GM18505 (cell line): ENCODE data around the gene PTPN4.

Source experiments
- ATAC-seq: cut with Tn5 transposase; IDR thresholded peaks from one replicate; pipeline ENCODE4 v1.9.1; 2021; ENCODE audit not compliant: unreplicated experiment
- POLR2A ChIP-seq: IDR thresholded peaks from 4 replicates; pipeline ENCODE4 v1.6.1; 2011; ENCODE audit warnings: borderline replicate concordance; ENCODE audit not compliant: insufficient read depth, insufficient read length; ENCODE audit errors: extremely low read depth

The PTPN4 gene

GRCh38 chr2:119818792-119819191 is 59.1 kb downstream of the PTPN4 start:
- no peak for TF ChIP-seq POLR2A
- no peak for ATAC-seq

- TF ChIP-seq POLR2A = no peak
- ATAC-seq = no peak
These were observed 60.1 kb downstream of the PTPN4 start for GRCh38 chr2:119819846-119820245.

- no peak for TF ChIP-seq POLR2A
- no peak for ATAC-seq
These were observed 60.6 kb downstream of the PTPN4 start for GRCh38 chr2:119820275-119820674.

DNA sequence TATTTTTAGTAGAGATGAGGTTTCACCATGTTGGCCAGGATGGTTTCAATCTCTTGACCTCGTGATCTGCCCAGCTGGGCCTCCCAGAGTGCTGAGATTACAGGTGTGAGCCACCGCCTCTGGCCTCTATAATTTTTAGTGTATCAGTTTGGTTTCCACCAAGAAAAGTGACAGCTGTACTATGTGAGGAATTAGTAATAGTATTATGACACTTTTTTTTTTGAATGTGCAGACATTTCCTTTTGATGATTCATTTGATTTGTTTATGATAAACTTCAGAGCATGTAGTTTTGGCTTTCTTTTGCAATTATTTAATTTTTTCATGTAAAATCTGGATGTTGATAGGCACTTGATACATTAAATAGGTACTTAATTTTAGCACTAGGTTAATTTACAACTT is 61.5 kb downstream of the PTPN4 start:
- TF ChIP-seq POLR2A = no peak
- no peak for ATAC-seq

- no peak for TF ChIP-seq POLR2A
- no peak for ATAC-seq
These were observed 64.1 kb downstream of the PTPN4 start for GRCh38 chr2:119823734-119824334.

GRCh38 chr2:119826370-119826961 is 66.7 kb downstream of the PTPN4 start:
- ATAC-seq = no peak
- TF ChIP-seq POLR2A = no peak

DNA sequence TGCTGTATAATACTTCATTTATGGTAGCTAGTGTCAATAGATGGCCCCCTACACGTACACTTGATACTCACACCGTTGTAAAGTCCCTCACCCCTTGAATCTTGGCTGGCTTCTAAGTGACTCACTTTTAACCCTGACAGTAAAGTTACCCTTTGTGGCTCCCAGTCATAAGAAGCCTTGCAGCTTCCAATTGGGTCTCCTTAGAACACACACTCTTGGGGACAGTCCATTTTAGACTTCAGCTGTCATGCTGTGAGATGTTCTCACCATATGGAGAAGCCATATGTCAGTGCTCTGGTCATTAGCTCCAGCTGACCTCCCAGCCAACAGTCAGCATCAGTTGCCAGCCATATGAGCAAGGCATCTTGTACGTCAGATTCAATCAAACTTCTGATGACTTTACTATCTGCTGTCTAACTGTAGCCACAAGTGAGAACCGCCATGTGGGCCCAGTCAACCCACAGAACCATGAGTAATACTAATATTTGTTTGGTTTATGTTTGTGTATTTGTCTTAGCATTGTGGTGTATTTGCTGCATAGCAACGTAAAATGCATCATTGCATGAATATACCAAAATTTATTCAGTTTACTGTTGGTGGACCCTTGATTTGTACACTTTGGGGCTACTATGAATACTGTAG is 68.3 kb downstream of the PTPN4 start:
- TF ChIP-seq POLR2A = no peak
- ATAC-seq = no peak

DNA sequence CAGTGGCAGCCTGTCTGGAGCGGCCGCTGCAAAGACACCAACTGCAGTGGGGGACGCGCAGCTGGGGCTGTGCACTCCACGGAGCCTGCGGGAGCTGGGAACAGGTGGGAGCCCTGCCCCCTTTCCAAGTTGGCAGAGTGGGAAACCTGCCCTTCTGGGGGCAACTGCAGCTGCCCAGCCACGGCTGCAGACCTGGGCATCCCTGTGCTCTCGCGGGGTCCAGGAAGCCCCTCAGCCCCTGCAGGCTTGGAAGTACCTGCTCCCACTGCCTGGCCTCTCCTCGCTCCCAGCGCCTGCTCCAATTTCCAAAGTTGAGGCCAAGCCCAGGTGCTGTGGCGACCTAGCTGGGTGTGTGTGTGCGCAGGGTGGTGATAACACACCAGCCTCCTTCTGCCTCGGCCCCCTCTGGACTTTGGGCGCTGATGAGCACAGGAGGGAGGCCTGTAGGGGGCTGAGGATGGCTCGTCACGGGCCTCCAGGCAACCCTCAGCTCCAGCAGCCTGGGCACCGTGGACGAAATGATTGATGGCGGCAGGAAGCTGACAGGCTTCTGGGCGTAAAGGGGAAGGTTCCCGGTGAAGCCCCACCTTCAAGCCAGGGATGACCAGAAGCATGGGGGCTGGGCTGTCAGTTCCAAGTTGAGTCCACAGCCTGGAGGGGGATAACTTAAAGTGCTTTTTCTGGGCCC is 76.9 kb downstream of the PTPN4 start:
- no peak for TF ChIP-seq POLR2A
- no peak for ATAC-seq

DNA sequence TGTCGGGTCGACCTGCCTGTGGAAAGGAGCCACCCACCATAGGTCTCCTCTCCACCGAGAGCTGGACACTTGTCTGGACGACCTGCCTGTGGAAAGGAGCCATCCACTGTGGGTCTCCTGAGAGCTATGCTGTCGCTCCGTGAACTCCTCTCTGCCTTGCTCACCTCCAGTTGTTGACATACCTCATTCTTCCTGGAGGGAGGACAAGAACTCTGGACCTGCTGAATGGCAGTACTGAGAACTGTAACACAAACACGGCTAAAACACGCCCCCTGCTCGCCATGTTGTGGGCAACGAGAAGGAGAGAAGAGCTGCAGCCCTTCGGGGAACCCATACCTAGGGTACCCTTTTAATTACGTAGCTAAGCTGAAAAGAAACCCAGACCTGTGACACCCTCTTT is 77.6 kb downstream of the PTPN4 start:
- no peak for TF ChIP-seq POLR2A
- no peak for ATAC-seq

DNA sequence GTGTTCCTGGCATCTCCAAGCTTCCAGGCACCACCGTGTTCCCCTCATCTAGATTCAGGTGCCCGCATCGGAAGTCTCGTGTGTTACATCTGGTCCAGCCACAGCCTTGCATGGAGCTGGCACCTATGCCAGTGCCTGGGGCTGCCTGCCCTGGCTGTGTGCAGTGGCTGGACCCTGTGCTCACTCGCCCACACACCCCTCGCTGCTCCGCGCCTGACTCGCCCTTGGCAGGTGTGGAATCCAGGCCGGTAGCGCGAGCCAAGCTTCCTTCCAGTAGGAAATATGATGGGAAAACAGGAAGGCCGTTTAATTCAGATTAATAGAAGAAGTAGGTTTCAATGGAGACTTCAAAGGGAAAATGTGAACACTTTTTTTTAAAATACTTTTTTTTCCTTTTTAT is 78.0 kb downstream of the PTPN4 start:
- ATAC-seq = no peak
- no peak for TF ChIP-seq POLR2A

DNA sequence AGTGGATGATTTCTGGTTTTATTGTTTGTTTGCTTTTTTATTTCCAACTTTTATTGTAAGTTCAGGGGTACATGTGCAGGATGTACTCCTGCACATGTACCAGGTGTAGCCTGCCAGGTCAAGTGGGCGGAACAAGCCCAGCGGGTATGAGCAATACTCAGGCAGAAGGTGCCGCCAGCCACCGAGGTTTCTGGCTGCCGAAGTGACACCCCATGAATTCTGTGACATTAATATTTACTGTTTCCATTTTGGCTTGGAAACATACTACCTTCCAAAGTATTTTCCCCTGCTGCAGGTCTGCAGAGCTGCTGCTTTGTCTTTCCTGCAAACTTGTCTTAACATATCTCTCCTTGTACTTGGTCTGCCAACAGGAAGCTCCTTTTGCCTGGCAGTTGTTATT is 78.5 kb downstream of the PTPN4 start:
- ATAC-seq = no peak
- no peak for TF ChIP-seq POLR2A

DNA sequence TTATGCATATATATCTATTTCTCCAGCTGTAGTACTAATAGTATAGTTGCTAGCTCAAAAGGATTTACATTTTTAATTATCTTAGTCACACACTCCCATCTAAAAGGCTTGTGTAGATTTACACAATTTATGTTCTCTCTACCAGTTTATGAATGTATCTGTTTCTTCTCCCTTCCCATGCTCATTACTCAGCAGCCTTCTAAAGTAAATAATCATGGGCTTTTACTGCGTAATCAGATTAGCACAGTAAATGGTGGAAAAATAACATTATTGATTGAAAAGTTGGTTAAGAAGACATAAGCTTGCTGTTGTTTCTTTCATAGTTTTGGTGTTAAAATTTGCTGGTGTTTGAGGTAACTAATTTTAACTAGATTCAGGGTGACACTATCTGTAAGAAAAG is 81.8 kb downstream of the PTPN4 start:
- TF ChIP-seq POLR2A = no peak
- no peak for ATAC-seq

GRCh38 chr2:119846021-119846420 is 86.3 kb downstream of the PTPN4 start:
- TF ChIP-seq POLR2A = no peak
- ATAC-seq = no peak
